Smooth muscle cell (in vitro differentiated cells): ENCODE results near the gene PHF12. TPM values are rescaled to one million over a fixed set of nuclear protein-coding genes. Genes with fewer than 3 reads are reported as not detected.
"Not testable (repeated sequence)": the region's sequence is repeated elsewhere in the genome, so short reads cannot be mapped to it uniquely, and the experiment has no call there.

ENCODE experiments used
- DNase-seq: peaks from one replicate; lab custom pipeline; 2025; ENCODE audit not compliant: unreplicated experiment; lab: John Stamatoyannopoulos, UW
- H2AFZ ChIP-seq: fragments of 200-600 bp; sonication (generic); 2 replicates; pipeline ENCODE4 v1.6.0; 2016; ENCODE audit warnings: antibody characterized with exemption, low read depth, mild to moderate bottlenecking
- H3F3A ChIP-seq: fragments of 200-600 bp; sonication (generic); 2 replicates; pipeline ENCODE4 v1.6.0; 2017; ENCODE audit warnings: antibody characterized with exemption, low read depth
- H3K27ac ChIP-seq: fragments of 200-600 bp; sonication (generic); 2 replicates; pipeline ENCODE4 v1.5.1; 2016; ENCODE audit warnings: low read depth, mild to moderate bottlenecking
- H3K27me3 ChIP-seq: fragments of 200-600 bp; sonication (generic); 2 replicates; pipeline ENCODE4 v1.6.1; 2016; ENCODE audit warnings: low read depth, mild to moderate bottlenecking
- H3K36me3 ChIP-seq: fragments of 200-600 bp; sonication (generic); 2 replicates; pipeline ENCODE4 v1.5.1; 2016; ENCODE audit warnings: low read depth
- H3K4me1 ChIP-seq: fragments of 200-600 bp; sonication (generic); 2 replicates; pipeline ENCODE4 v1.5.1; 2016; ENCODE audit warnings: low read depth
- H3K4me2 ChIP-seq: fragments of 200-600 bp; sonication (generic); 2 replicates; pipeline ENCODE4 v1.6.0; 2016; ENCODE audit warnings: mild to moderate bottlenecking
- H3K4me3 ChIP-seq: fragments of 200-600 bp; sonication (generic); 2 replicates; pipeline ENCODE4 v1.5.1; 2016; ENCODE audit warnings: mild to moderate bottlenecking
- H3K79me2 ChIP-seq: fragments of 200-600 bp; sonication (generic); 2 replicates; pipeline ENCODE4 v1.6.0; 2016; ENCODE audit warnings: low read depth, mild to moderate bottlenecking
- H3K9ac ChIP-seq: fragments of 200-600 bp; sonication (generic); 2 replicates; pipeline ENCODE4 v1.6.0; 2016; ENCODE audit warnings: low read depth
- H3K9me3 ChIP-seq: fragments of 200-600 bp; sonication (generic); replicated peaks from 2 replicates; pipeline ENCODE4 v1.5.1; 2016; ENCODE audit warnings: low read depth
- H4K20me1 ChIP-seq: fragments of 200-600 bp; sonication (generic); 2 replicates; pipeline ENCODE4 v1.6.0; 2016; ENCODE audit warnings: low read depth
- CTCF ChIP-seq: fragments of 200-600 bp; sonication (generic); IDR thresholded peaks from 2 replicates; pipeline ENCODE4 v1.5.1; 2017; ENCODE audit warnings: borderline replicate concordance, mild to moderate bottlenecking, antibody characterized with exemption; ENCODE audit not compliant: insufficient read depth, poor library complexity, severe bottlenecking
- WGBS: methylation state at CpG from one replicate; pipeline ENCODE4 v1.1.7; 2016; ENCODE audit warnings: low lambda C conversion rate; 5-methylcytosine and 5-hydroxymethylcytosine counted together
- polyA plus RNA-seq: library from polyadenylated mRNA; unstranded; fragments of >200 nt; fragmentation: Nextera tagmentation; extraction: Ambion mirVana; gene quantifications from 2 replicates; pipeline ENCODE4 v1.2.1, GENCODE V29; 2016
- total RNA-seq: library from RNA; depleted of rRNA; stranded (reverse); fragments of >200 nt; gene quantifications from 2 replicates; pipeline ENCODE4 v1.2.3, GENCODE V29; 2014

Gene PHF12
- total and polyA plus RNA-seq, 2 experiments from 2014 or later, result 14.0 to 18.9 TPM

DNA sequence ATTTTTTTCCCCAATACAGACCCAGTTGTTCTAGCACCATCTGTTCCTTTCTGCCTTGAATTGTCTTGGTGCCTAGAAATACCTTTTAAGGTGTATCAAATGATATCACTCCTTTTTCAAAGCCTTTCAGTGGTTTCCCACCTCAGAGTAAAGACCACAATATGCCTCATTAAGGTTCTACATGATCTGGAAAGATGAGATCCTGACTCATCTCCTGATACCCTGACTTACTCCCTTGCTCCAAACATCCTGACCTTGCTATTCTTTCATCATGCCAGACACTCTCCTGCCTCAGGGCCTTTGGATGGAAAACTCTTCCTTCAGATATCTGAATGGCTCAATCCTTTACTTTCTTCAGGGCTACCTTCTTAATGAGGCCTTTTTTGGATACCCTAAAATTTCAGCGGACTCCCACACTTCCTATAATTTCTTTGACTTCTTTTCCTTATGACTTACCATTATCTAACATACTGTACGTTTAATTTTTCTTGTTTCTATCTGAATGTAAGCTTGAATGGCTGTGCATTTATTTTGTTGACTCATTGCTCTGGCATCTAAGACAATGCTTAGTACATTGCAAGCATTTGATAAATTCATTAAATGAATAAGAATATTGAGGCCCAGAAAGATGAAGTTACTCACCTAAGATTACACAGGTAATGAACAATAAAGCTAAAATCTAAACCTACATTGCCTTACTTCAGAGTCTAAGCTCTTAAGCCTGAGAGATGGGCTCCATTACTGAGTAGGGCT, 73.0 kb downstream of the PHF12 start:
- Histone ChIP-seq H3K27me3 (no peaks in the 10 kb centered on the region), H3K4me3 (no peak overlapping the region), H3K36me3 (no peaks in the 10 kb centered on the region), H3F3A (no peaks in the 10 kb centered on the region), H3K9ac (no peak overlapping the region), H2AFZ (no peak overlapping the region), H3K9me3 (no peaks in the 10 kb centered on the region), H3K4me1 (no peaks in the 10 kb centered on the region), H3K79me2 (no peaks in the 10 kb centered on the region), H3K27ac (no peak overlapping the region), H3K4me2 (no peak overlapping the region), H4K20me1 (no peaks in the 10 kb centered on the region)
- no peak for DNase-seq
- 90% methylated on average over 2 of the region's 2 CpGs for WGBS
- no peak for TF ChIP-seq CTCF

GRCh38 chr17:28877150-28877711, 74.1 kb downstream of the PHF12 start:
- H4K20me1 ChIP-seq, H3K79me2 ChIP-seq, H3K4me3 ChIP-seq, H3F3A ChIP-seq, H3K4me2 ChIP-seq, H3K27me3 ChIP-seq, H3K36me3 ChIP-seq, H2AFZ ChIP-seq, H3K4me1 ChIP-seq, H3K27ac ChIP-seq, H3K9ac ChIP-seq, H3K9me3 ChIP-seq, DNase-seq: not testable (repeated sequence)
- WGBS, result 97% methylated on average over 6 of the region's 6 CpGs

DNA sequence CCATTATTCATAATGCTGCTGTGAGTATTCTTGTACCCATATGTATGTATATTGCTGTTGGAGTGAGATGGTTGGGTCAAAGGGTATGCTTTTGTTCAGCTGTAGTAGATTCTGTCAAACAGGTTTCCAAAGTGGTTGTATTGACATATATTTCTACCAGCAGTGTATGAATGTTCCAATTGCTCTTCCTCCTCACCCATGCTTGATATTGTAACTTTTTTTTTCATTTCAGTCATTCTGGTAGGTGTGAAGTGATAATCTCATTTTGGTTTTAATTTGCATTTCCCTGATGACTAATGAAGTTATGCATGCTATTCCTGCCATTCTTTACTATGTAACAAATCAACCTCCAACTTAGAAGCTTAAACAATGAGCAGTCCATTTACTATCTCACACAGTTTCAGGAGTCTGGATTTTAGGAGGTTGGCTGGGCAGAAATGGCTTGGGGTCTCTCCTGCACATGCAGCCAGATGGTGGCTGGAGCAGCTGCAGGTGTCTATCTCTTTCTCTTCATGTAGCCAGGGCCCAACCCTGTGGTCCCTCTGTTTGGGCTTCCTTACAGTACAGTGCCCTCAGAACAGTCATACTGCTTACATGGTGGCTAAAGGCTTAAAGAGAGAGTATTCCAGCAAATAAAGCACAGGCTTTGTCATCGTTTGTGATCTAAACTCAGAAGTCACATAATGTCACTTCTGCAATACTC, 75.3 kb downstream of the PHF12 start:
- no peak overlapping the region for H3K4me3 ChIP-seq
- H2AFZ ChIP-seq, result no peak overlapping the region
- 92% methylated on average over 1 of the region's 1 CpG for WGBS

More for the DNA sequence above, 75.3 kb downstream of the PHF12 start:
- Histone ChIP-seq H3K4me1 (no peaks in the 10 kb centered on the region), H3K27ac (no peak overlapping the region), H3F3A (peaks cover 4% of the 10 kb centered on the region), H3K36me3 (no peaks in the 10 kb centered on the region), H3K9me3 (no peaks in the 10 kb centered on the region), H4K20me1 (no peaks in the 10 kb centered on the region), H3K9ac (no peak overlapping the region), H3K27me3 (no peaks in the 10 kb centered on the region), H3K79me2 (no peaks in the 10 kb centered on the region), H3K4me2 (no peak overlapping the region)
- no peak for DNase-seq
- no peak for TF ChIP-seq CTCF
